HUES6 (cell line): ENCODE measurements around the gene METTL17.
"Not testable (repeated sequence)": the region's sequence is repeated elsewhere in the genome, so short reads cannot be mapped to it uniquely, and the experiment has no call there.

Source experiments
- H3K27ac ChIP-seq: 2 replicates; pipeline ENCODE4 v1.7.0; 2013; ENCODE audit warnings: low read depth, mild to moderate bottlenecking, low read length, inconsistent platforms
- H3K27me3 ChIP-seq: 2 replicates; pipeline ENCODE4 v1.6.1; 2013; ENCODE audit warnings: low read length; ENCODE audit not compliant: control insufficient read depth, insufficient read depth
- H3K36me3 ChIP-seq: 2 replicates; pipeline ENCODE4 v1.6.1; 2013; ENCODE audit warnings: low read length; ENCODE audit not compliant: control insufficient read depth, insufficient read depth
- H3K4me1 ChIP-seq: 2 replicates; pipeline ENCODE4 v1.6.1; 2013; ENCODE audit warnings: low read length; ENCODE audit not compliant: control insufficient read depth, insufficient read depth
- H3K4me3 ChIP-seq: 2 replicates; pipeline ENCODE4 v1.5.1; 2013; ENCODE audit warnings: low read depth, low read length
- H3K9ac ChIP-seq: one replicate; pipeline ENCODE4 v1.6.1; 2013; ENCODE audit warnings: mild to moderate bottlenecking, low read length
- H3K9me3 ChIP-seq: 2 replicates; pipeline ENCODE4 v1.6.1; 2013; ENCODE audit warnings: low read depth, low read length; ENCODE audit not compliant: control insufficient read depth, insufficient read depth

The METTL17 gene

GRCh38 chr14:21038441-21039422 is 49.0 kb downstream of the METTL17 start:
- Histone ChIP-seq H3K9ac (no peak overlapping the region), H3K27me3 (0 out of 2 replicates have a peak, but pooled peaks cover 2% of the 10 kb centered on the region), H3K27ac (no peak overlapping the region), H3K4me3 (no peak overlapping the region), H3K36me3 (no peaks in the 10 kb centered on the region), H3K9me3 (no peaks in the 10 kb centered on the region), H3K4me1 (peaks cover 22% of the 10 kb centered on the region)

GRCh38 chr14:21039585-21040369 is 50.0 kb downstream of the METTL17 start:
- H3K9ac ChIP-seq = no peak overlapping the region
- H3K4me1 ChIP-seq = peaks cover 22% of the 10 kb centered on the region
- H3K4me3 ChIP-seq = no peak overlapping the region
- H3K9me3 ChIP-seq = no peaks in the 10 kb centered on the region
- H3K36me3 ChIP-seq = no peaks in the 10 kb centered on the region
- H3K27ac ChIP-seq = no peak overlapping the region
- 0 out of 2 replicates have a peak, but pooled peaks cover 2% of the 10 kb centered on the region for H3K27me3 ChIP-seq

DNA sequence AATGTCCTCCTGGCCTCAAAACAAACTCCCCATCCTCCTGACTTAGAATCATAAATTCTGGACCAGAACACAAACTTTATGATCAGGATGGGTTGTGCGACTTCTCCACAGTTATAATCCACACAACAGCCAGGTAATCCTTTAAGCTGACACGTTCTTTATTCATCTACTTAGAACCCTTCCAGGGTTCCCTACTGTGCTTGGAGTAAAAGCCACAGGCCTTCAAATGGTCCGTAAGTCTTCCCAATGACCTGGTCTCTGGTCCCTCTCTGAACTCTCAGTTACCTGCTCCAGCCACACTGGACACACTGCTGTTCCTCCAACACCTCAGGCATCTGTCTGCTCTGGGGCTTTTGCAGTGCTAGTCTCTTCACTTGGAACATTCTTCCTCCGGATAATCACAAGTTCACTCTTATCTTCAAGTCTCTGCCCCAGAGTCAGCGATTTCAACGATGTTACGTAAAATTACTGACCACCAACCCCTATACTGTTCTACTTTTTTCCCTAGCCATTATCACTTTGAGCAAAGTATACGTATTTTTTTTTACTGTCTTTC is 50.7 kb downstream of the METTL17 start:
- H3K4me1 ChIP-seq = peaks cover 22% of the 10 kb centered on the region
- H3K9ac ChIP-seq = no peak overlapping the region
- H3K27me3 ChIP-seq = 0 out of 2 replicates have a peak, but pooled peaks cover 2% of the 10 kb centered on the region
- H3K4me3 ChIP-seq = no peak overlapping the region
- H3K27ac ChIP-seq = no peak overlapping the region
- H3K9me3 ChIP-seq = no peaks in the 10 kb centered on the region
- no peaks in the 10 kb centered on the region for H3K36me3 ChIP-seq

DNA sequence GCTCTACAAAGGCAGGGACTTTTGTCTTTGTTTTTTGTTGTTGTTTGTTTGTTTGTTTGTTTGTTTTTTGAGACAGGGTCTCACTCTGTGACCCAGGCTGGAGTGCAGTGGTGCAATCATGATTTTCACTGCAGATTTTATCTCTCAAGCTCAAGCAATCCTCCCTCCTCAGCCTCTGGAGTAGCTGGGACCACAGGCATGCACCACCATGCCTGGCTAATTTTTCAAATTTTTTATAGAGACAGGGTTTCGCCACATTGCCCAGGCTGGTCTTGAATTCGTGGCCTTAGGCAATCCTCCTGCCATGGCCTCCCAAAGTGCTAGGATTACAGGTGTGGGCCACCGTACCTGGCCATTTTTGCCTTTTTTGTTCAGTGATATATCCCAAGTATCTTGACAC is 51.2 kb downstream of the METTL17 start:
- H3K9ac ChIP-seq, H3K9me3 ChIP-seq, H3K27ac ChIP-seq, H3K4me3 ChIP-seq, H3K36me3 ChIP-seq, H3K27me3 ChIP-seq: not testable (repeated sequence)
- peaks cover 22% of the 10 kb centered on the region for H3K4me1 ChIP-seq

- no peaks in the 10 kb centered on the region for H3K36me3 ChIP-seq
- no peaks in the 10 kb centered on the region for H3K9me3 ChIP-seq
- peaks cover 22% of the 10 kb centered on the region for H3K4me1 ChIP-seq
- no peak within 1 kb of the TSS for H3K4me3 ChIP-seq
- H3K9ac ChIP-seq = no peak within 1 kb of the TSS
- H3K27me3 ChIP-seq = no peaks in the 10 kb centered on the region
- no peak within 1 kb of the TSS for H3K27ac ChIP-seq
Observed at GRCh38 chr14:21041676-21042433, 52.1 kb downstream of the METTL17 start, which contains the start of gene RNASE7. TSS of gene RNASE7 (plus strand) at chr14:21042362. CDS start at chr14:21042993, 631 bp downstream.

- H3K4me1 ChIP-seq = peaks cover 22% of the 10 kb centered on the region
- H3K36me3 ChIP-seq = no peaks in the 10 kb centered on the region
- H3K9me3 ChIP-seq = no peaks in the 10 kb centered on the region
- no peak overlapping the region for H3K27ac ChIP-seq
- H3K27me3 ChIP-seq = 0 out of 2 replicates have a peak, but pooled peaks cover 2% of the 10 kb centered on the region
- no peak overlapping the region for H3K4me3 ChIP-seq
- no peak overlapping the region for H3K9ac ChIP-seq
Observed at GRCh38 chr14:21042918-21043317, 53.1 kb downstream of the METTL17 start.

DNA sequence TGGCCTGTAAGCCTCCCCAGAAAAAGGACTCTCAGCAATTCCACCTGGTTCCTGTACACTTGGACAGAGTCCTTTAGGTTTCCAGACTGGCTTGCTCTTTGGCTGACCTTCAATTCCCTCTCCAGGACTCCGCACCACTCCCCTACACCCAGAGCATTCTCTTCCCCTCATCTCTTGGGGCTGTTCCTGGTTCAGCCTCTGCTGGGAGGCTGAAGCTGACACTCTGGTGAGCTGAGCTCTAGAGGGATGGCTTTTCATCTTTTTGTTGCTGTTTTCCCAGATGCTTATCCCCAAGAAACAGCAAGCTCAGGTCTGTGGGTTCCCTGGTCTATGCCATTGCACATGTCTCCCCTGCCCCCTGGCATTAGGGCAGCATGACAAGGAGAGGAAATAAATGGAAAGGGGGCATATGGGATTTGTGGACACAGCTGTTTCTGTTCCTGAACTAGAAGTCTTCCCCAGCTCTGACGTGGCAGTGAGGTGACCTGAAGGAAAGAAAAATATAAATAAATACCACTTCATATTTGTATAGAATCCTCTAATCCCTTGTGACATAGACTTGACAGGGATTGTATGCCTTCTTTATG is 53.7 kb downstream of the METTL17 start:
- Histone ChIP-seq H3K36me3 (no peaks in the 10 kb centered on the region), H3K9me3 (no peaks in the 10 kb centered on the region), H3K4me1 (peaks cover 20% of the 10 kb centered on the region), H3K27me3 (0 out of 2 replicates have a peak, but pooled peaks cover 2% of the 10 kb centered on the region), H3K4me3 (no peak overlapping the region), H3K27ac (no peak overlapping the region), H3K9ac (no peak overlapping the region)

- Histone ChIP-seq H3K27ac (no peak overlapping the region), H3K4me1 (peaks cover 14% of the 10 kb centered on the region), H3K27me3 (0 out of 2 replicates have a peak, but pooled peaks cover 2% of the 10 kb centered on the region)
Observed at GRCh38 chr14:21043974-21044618, 54.3 kb downstream of the METTL17 start.

More at GRCh38 chr14:21043974-21044618, 54.3 kb downstream of the METTL17 start:
- Histone ChIP-seq H3K9ac (no peak overlapping the region), H3K9me3 (no peaks in the 10 kb centered on the region), H3K4me3 (no peak overlapping the region), H3K36me3 (no peaks in the 10 kb centered on the region)
